ENCODE results near the gene DNER.

Gene DNER

DNA sequence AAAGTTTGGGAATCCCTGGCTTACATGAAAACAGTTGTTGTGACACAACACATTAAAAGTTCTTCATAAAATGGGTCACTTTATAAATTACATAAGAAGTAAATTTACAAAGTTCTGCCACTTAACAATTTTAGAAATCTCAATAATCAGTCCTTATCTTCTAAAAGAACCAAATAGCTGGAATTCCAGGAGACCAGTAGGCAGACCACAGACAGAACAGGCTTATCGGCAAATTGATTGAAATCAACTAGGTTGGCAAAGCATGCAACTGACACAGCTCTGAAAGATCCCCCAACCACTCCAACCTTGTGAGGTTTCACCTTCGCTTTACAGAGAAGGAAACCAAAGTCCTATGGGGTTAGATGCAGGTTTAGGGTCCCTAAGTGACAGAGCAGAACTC is 103.0 kb downstream of the DNER start:
- H3K4me3 ChIP-seq (ENCODE audit: low read length): no peak overlapping the region
- TF ChIP-seq CTCF (conservative IDR thresholded peaks at IDR 0.05; ENCODE audit: low read length): no peak
- DNase-seq (ENCODE audit: low read depth): no peak

DNA sequence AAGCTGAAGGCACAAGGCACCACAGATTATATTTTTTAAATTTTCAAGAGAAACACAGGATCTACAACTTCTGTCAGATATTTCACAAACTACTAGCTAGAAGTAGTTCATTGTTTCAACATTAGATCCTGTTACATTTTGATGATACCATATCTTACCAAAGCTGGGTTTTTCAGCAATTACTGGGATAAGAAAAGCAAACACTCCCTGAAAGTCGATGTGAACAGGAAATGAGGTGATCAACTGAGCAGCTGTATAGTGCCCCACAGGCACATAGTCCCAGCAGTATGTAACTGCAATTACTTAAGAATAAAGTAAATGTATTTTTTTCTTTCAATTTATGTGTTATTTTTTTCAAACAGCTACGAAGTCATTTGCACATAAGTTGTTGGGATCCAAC is 103.5 kb downstream of the DNER start:
- DNase-seq (ENCODE audit: low read depth): no peak

DNA sequence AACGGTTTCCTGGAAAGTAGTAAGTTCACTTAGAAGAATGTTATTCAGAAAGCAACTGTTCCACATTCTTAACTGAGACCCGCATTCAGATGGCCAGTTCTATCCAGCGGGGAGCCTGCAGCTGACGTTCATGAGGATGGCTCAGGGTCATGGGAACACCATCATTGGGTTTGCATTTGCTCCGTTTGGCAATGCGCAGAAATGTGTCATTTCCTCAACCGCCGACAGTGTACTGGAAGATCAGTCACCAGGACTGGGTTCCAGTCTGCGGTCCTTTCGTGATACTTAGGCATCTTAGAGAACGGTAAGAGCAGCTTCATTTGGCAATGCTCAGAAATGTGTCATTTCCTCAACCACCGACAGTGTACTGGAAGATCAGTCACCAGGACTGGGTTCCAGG is 104.0 kb downstream of the DNER start:
- no peak overlapping the region for H3K4me3 ChIP-seq (ENCODE audit: low read length)
- TF ChIP-seq CTCF (conservative IDR thresholded peaks at IDR 0.05; ENCODE audit: low read length): no peak
- DNase-seq (ENCODE audit: low read depth): peak; percentile 26

More for the DNA sequence above, 103.5 kb downstream of the DNER start:
- no peak overlapping the region for H3K4me3 ChIP-seq (ENCODE audit: low read length)
- TF ChIP-seq CTCF (conservative IDR thresholded peaks at IDR 0.05; ENCODE audit: low read length): no peak

- DNase-seq (ENCODE audit: low read depth): no peak
- TF ChIP-seq CTCF (conservative IDR thresholded peaks at IDR 0.05; ENCODE audit: low read length): no peak
- H3K4me3 ChIP-seq (ENCODE audit: low read length): no peak overlapping the region
Measured at GRCh38 chr2:229601936-229602335, 112.4 kb downstream of the DNER start.

GRCh38 chr2:229601396-229601795 is 113.0 kb downstream of the DNER start:
- H3K4me3 ChIP-seq (ENCODE audit: low read length): no peak overlapping the region
- DNase-seq (ENCODE audit: low read depth): no peak
- TF ChIP-seq CTCF (conservative IDR thresholded peaks at IDR 0.05; ENCODE audit: low read length): no peak

DNA sequence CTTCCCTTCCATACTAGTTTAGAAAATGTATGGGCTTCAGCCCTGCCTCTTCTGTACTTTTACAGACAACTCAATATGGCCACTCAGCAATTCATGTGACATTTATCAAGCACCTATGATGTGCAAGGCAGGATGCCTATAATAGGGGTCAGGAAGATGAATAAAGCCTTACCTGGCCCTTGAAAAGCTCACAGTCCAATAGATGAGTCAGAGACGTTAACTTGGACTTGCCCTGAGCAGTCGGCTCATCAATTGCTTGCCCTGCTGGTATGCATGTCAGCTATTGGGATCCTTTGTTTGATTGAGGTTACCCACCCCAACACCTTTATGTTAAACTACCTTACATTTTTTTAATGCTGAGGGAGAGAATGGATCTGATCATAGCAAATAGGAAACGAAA is 116.1 kb downstream of the DNER start:
- H3K4me3 ChIP-seq (ENCODE audit: low read length): no peak overlapping the region
- no peak for DNase-seq (ENCODE audit: low read depth)
- no peak for TF ChIP-seq CTCF (conservative IDR thresholded peaks at IDR 0.05; ENCODE audit: low read length)

DNA sequence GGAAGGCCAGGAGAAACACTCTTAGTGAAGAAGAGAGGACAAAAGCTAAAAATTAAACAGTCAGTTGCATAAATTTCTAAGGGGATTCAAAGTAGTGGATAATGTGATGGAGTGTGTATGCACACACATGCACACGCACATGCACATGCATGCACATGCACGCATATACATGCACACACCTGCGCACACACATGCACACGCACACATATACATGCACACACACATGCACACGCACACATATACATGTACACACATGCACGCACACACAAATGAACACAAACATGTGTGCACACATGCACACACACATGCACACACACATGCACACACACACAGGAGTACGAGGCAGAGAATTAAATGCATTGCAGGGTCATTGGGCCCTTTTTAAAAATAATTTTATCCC is 117.6 kb downstream of the DNER start:
- no peak for DNase-seq (ENCODE audit: low read depth)
- TF ChIP-seq CTCF (conservative IDR thresholded peaks at IDR 0.05; ENCODE audit: low read length): no peak
- no peak overlapping the region for H3K4me3 ChIP-seq (ENCODE audit: low read length)
